HG03460 (cell line): ENCODE data around the gene SETD2.
"Not testable (repeated sequence)": the region's sequence is repeated elsewhere in the genome, so short reads cannot be mapped to it uniquely, and the experiment has no call there.

Experiments
- ATAC-seq: cut with Tn5 transposase; IDR thresholded peaks from one replicate; pipeline ENCODE4 v1.9.1; 2021; ENCODE audit not compliant: unreplicated experiment

The SETD2 gene

GRCh38 chr3:47156396-47156795, 7.5 kb downstream of the SETD2 start:
- no peak for ATAC-seq

- no peak for ATAC-seq
These were observed 11.3 kb downstream of the SETD2 start for GRCh38 chr3:47152578-47152977.

GRCh38 chr3:47151836-47152235, 12.1 kb downstream of the SETD2 start:
- ATAC-seq = no peak

GRCh38 chr3:47149339-47149933, 14.5 kb downstream of the SETD2 start:
- no peak for ATAC-seq

- ATAC-seq = no peak
These were observed 18.6 kb downstream of the SETD2 start for GRCh38 chr3:47145272-47145671.

- ATAC-seq = no peak
These were observed 20.8 kb downstream of the SETD2 start for GRCh38 chr3:47143068-47143467.

- ATAC-seq = not testable (repeated sequence)
These were observed 21.4 kb downstream of the SETD2 start for GRCh38 chr3:47142536-47142935.

- ATAC-seq = peak; percentile 94
These were observed 22.9 kb downstream of the SETD2 start for GRCh38 chr3:47140973-47141461.

- not testable (repeated sequence) for ATAC-seq
These were observed 23.4 kb downstream of the SETD2 start for GRCh38 chr3:47140553-47140952.

GRCh38 chr3:47134311-47134710, 29.6 kb downstream of the SETD2 start:
- ATAC-seq = no peak

- no peak for ATAC-seq
These were observed 30.3 kb downstream of the SETD2 start for GRCh38 chr3:47133641-47134040.

GRCh38 chr3:47130557-47130956, 33.4 kb downstream of the SETD2 start:
- no peak for ATAC-seq

- ATAC-seq = no peak
These were observed 35.8 kb downstream of the SETD2 start for GRCh38 chr3:47128137-47128536.

- ATAC-seq = no peak
These were observed 40.1 kb downstream of the SETD2 start for GRCh38 chr3:47123857-47124256.

GRCh38 chr3:47121409-47121808, 42.5 kb downstream of the SETD2 start:
- no peak for ATAC-seq

- ATAC-seq = no peak
These were observed 43.8 kb downstream of the SETD2 start for GRCh38 chr3:47120138-47120537.

- ATAC-seq = not testable (repeated sequence)
These were observed 44.5 kb downstream of the SETD2 start for GRCh38 chr3:47119387-47119786.

- ATAC-seq = no peak
These were observed 46.0 kb downstream of the SETD2 start for GRCh38 chr3:47117807-47118364.

GRCh38 chr3:47115524-47115923, 48.4 kb downstream of the SETD2 start:
- ATAC-seq = not testable (repeated sequence)

GRCh38 chr3:47113669-47114365, 50.1 kb downstream of the SETD2 start:
- ATAC-seq = no peak

GRCh38 chr3:47112997-47113396, 50.9 kb downstream of the SETD2 start:
- no peak for ATAC-seq

GRCh38 chr3:47109393-47109792, 54.5 kb downstream of the SETD2 start:
- ATAC-seq = no peak
